ENCODE data around the gene CSKMT. TPM values are rescaled to one million over a fixed set of nuclear protein-coding genes. Genes with fewer than 3 reads are reported as not detected.
"Not testable (repeated sequence)": the region's sequence is repeated elsewhere in the genome, so short reads cannot be mapped to it uniquely, and the experiment has no call there.

Gene CSKMT, protein sequence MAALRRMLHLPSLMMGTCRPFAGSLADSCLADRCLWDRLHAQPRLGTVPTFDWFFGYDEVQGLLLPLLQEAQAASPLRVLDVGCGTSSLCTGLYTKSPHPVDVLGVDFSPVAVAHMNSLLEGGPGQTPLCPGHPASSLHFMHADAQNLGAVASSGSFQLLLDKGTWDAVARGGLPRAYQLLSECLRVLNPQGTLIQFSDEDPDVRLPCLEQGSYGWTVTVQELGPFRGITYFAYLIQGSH
- total RNA-seq (2014; rRNA removed; shearing (Covaris generic)) = 24.5 and 25.2 TPM in 2 replicates

DNA sequence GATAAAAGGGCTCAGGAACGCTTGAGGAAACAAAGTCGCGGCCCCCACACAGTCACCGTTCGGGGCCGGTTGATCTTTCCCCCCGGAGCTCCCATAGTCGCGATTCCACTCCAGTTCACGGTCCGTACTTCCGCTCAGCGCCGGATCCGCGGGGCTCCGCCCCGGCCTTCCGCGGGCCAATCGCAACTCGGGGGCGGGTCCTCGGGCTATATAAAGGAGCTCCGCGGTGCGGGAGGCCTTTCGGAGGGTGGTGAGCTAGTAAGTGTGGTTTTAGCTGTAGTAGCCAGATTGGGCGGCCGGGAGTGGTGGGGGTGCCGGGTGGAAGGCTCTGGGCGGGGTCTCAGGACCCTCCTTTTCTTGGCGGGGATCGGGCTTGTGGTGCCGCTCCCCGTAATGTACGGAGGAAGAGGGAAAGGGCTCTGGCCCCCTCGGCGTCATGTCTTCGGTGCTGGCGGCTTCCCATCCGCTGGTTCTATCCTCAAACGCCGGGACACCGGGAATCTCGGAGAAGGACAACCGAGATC lies at the start of gene CSKMT, which contains the start of gene C11orf98:
CSKMT (plus strand) TSS at position 238 of the 524 bp plus-strand sequence. CDS start 568 bp downstream, outside the sequence.
C11orf98 (minus strand) TSS at position 136 of the 524 bp plus-strand sequence; CDS start at position 95, 41 bp downstream.
- peak; percentile 95 for DNase-seq (ENCODE audit: low spot score)

DNA sequence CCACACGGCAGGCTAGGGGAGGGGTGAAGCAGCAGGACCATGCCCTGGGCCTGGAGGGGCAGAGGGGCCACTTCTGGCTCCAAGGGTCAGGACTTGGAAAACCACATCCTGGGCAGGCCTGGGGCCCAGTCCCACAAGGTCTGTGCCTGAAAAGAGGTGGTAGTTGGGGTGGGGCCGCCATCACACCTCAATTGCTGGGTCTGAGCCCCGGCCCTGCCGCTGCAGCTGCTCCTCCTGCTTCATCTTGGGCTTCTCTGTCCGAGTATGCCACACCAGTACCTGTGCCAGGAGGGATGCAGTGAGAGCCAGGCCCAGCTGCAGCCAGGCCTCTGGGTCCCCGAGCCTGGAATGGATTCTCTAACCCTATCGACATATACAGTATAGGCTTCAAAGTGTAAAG lies 49.6 kb upstream of the CSKMT start:
- no peak for DNase-seq (ENCODE audit: low spot score)

DNA sequence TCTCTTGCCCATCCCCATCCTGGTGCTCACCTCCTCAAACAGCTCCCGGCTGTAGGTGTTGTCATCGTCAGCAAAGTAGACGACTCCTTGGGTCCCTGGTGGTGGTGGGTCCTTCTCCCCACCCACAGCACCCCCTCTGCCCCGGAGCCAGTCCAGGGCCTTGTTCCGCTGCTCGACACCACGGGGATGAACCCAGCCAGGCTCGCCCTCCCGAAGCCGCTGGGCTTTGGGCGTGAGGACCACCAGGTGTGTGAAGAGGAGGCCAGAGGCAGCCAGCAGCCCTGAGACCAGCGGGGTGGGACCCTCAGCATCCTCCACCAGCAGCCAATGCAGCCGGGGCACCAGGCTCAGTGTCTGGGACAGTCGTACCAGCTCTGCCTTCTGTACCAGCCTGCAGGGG lies 48.2 kb upstream of the CSKMT start:
- DNase-seq (ENCODE audit: low spot score) = not testable (repeated sequence)

DNA sequence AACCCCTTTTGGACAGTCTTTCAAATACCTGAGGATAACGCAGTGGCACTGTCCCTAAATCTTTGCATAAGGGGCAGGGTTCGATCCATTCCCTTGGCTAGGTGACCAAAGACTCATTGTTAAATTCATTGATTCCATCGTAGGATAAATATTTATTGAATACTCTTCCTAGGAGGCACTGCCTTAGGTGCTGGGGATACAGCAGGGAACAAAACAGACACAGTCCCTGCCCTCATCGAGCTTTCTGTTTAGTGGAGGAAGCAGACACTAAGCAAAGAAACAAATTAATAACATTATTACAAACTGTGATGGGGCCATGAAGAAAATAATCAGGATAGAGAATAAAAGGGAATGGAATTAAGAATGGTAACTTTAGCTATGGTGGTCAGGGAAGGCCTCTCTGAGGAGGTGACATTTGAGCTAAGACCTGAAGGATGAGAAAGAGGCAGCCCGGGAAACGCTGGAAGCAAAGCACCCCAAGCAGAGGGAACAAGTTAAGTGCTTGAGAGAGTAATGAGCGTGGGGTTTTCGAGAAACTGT lies 44.0 kb upstream of the CSKMT start:
- DNase-seq (ENCODE audit: low spot score) = no peak

DNA sequence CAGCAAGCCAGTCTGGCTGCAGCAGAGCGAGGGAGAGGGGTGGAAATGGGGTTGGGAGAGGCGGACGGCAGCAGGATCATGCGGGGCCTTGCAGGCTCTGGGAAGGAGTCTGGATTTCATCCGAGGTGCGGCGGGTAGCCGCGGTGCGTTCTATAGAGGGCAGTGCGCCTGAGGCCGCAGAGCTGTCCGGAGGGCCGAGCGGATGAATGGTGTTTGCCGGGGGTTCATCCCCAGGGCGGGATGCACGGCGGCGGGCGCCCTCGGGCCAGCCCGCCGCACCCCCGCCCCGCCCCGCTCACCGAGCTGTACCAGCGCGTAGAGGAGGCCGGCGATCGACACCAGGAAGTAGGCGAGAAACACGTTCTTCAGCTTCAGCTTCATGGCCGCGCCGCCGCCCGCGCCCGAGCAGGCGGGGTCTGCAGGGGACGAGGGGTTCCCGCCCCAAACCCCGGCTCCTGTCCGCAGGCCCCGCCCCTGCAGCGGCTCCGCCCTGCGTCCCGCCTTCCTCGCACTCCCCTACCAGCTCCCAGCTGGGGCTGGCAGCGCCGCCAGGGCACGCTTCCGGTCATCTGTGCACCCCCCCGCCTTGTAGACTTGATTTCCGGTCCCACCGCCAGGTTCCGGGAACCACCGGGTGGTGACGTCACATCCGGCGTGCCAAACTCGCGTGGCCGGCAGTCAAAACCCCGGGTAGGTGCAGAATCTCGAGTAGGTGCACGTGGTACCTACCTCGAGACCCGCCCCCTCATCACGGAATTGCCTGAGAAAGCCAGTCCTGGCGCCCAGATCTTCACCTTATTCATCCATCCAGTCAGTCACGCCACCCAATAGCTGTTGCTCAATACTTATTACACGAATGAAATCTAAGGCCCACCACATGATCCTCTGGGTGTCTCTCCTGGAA lies 43.3 kb upstream of the CSKMT start, which contains the start of gene B3GAT3:
B3GAT3 (minus strand) TSS at position 420 of the 904 bp plus-strand sequence; CDS start at position 381, 39 bp downstream.
- peak; percentile 100 for DNase-seq (ENCODE audit: low spot score)

DNA sequence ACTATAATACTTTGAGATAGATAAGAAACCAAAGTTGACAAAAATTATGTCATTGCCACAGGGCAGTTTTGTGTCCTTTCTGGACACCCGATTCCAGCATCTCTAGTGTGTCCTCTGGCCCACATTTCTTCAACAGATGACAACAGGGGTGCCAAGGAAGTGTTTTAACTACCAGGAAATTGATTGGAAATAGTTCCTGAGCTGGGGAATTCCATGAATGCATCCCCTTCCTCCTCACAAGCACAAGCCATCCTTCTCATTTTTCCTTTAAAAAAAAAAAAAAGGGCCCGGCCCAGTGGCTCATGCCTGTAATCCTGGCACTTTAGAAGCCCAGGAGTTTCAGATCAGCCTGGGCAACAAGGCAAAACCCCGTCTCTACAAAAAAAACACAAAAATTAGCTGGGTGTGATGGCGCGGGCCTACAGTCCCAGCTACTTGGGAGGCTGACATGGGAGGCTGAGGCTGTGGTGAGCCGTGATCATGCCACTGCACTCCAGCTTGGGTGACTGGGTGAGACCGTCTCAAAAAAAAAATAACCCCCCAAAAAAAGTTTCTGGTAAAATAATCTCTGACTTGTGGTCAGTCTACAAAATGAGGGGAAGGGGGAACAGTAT lies 42.5 kb upstream of the CSKMT start:
- no peak for DNase-seq (ENCODE audit: low spot score)

DNA sequence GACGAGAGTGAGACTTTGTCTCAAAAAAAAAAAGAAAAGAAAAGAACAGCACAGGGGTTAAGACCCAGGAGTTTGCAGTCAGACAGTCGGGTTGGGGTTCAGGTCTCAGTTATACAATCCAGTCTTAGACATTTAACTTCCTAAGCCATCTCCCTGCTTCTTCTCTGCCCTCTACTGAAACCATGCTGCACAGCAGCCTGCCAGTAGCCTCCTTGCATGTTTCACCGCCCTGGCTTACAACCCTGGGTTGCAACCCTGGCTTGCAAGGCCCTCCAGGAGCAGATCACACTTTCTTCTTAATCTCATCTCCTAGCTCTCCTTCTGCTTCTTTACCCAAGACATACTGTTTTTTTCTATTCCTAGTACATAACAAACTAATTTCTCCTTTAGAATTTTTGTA lies 37.4 kb upstream of the CSKMT start:
- DNase-seq (ENCODE audit: low spot score) = peak; percentile 32

DNA sequence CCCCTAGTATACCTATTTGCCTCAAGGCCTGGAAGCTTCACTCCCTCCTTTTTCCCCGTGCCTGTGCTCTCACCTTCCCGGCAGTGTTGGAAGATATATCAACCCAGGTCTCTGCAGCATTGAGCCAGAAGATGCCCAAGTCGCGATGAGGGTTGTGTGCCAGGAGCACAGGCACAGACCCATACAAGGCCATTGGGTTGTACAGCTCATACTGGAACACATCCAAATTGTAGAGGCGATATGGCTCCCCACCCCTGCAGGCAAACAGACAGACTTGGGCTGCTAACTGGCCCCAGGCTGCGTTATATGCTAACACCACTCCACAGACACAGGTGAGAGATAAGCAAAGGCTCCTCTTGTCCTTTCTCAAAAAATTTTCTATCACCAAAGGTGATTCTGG lies 32.6 kb upstream of the CSKMT start:
- DNase-seq (ENCODE audit: low spot score) = no peak

DNA sequence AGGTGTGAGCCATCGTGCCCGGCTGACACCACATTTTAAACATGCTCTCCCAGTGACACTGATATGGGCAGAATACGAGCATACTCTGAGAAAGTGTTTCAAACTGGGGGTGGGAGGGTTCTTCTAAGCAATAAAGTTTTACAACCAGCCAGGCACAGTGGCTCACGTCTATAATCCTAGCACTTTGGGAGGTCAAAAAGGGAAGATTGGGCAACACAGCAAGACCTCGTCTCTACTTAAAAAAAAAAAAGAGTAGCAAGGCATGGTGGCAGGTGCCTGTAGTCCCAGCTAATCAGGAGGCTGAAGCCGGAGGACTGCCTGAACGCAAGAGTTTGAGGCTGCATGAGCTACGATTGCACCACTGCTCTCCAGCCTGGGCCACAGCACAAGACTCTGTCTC lies 20.9 kb upstream of the CSKMT start:
- no peak for DNase-seq (ENCODE audit: low spot score)

DNA sequence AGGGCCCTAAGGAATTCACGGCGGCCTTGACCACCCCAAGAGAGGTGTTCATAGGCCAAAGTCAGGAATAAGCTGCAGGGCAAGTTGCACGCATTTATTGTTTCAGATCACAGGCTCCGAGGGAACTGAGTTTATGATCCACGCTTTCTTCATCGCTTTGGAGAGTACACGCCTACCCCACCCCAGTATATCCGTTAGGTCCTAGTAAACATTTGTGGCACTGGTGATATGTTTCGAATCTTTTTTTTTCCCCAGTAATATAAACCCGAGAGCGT lies 19.5 kb upstream of the CSKMT start:
- no peak for DNase-seq (ENCODE audit: low spot score)

DNA sequence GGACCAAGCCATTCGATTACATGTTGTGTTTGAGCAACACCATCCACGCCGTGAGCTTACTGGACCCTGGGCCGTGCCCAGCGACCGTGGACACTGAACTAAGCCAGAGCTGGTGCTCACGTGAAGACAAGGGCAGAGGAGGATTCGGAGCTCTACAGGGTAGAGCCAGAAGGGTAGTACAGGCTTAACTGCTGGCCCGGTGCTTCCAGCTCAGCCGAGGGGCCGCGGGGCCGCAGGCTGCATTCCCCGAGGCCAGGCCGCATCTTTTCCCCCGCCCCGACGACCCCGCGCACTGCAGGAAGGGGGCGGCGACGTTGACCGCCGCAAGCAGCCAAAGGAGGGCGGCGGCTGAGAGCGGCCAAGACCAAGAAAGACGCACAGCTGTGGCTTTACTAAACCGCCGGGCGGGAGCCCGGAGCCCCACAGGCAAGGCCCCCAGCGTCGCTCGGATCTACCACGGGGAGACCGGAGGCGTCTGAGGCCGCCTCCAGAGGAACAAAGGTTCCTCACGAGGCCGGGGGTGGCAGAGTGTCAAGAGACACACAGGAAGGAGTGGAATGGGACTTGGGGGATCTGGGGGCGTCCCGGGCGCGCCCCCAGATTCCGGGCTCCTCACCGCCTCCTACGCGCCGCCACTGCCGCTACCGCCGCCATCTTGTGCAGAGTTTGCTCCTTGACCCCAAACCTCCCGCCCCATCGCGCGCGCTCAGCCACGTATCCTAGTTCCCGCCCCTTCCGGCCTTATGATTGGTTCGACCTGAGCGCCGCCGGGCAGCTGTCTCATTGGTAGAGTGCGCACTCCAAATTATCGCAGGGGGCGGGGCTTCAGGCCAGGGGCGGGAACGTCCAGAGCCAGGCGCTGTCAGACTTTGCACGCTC lies 18.9 kb upstream of the CSKMT start, which contains the start of gene GANAB:
GANAB (minus strand) TSS at position 668 of the 879 bp plus-strand sequence; CDS start at position 654, 14 bp downstream.
- DNase-seq (ENCODE audit: low spot score) = peak; percentile 100

DNA sequence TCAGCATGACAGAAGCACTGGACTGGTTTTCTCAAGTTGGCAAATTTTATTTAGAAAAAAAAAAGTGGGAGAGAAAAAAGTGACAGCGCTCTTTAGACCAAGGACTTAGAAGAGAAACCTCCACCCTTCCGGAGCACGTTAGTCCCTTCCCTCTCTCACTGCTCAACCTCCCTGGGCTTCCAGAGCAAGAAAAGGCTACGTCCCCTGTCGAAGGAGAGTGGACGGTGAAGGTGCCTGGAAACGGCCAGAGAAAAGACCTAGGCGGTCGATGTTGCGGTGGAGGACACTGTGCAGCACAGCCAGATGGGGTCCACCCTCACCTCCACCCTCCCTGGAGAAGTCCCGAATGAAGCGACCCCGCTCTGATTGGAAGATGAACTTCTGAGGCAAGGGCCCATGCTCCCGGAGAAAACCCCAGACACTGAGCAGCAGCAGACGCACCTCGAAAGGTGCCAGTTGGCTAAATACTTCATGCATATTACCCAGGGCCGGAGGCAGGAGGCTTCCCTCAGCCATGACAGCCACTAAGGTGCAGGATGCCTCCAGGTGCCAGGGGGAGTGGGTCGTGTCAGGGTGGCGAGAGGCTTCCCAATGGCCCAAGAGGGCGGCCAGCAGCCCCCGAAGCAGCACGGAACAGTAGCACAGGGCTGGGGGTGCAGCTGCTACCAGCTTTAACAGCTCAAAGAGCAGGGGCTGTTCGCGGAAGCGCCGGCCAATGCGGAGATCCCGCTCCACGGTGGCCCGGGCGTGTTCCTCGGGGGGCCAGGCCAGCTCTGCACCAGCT lies 18.1 kb upstream of the CSKMT start:
- no peak for DNase-seq (ENCODE audit: low spot score)

DNA sequence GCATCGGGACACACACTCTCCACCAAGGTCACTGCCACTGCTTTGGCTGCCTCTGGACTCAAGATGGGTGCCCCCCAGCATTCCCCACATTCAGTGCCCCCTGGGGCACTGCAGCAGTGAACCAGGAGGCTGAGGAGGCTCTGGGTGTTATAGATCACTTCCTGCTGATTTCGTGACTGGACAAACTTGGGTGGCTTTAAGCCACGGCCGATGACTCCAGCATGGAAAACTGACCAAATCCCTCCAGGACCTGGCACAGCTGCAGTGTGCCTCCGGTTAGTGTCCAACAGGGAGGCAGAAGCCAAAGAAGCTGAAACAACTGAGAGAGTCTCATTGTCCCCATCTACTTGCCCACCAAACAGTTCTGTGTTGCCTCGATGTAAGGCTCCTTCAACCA lies 17.5 kb upstream of the CSKMT start:
- DNase-seq (ENCODE audit: low spot score) = no peak

DNA sequence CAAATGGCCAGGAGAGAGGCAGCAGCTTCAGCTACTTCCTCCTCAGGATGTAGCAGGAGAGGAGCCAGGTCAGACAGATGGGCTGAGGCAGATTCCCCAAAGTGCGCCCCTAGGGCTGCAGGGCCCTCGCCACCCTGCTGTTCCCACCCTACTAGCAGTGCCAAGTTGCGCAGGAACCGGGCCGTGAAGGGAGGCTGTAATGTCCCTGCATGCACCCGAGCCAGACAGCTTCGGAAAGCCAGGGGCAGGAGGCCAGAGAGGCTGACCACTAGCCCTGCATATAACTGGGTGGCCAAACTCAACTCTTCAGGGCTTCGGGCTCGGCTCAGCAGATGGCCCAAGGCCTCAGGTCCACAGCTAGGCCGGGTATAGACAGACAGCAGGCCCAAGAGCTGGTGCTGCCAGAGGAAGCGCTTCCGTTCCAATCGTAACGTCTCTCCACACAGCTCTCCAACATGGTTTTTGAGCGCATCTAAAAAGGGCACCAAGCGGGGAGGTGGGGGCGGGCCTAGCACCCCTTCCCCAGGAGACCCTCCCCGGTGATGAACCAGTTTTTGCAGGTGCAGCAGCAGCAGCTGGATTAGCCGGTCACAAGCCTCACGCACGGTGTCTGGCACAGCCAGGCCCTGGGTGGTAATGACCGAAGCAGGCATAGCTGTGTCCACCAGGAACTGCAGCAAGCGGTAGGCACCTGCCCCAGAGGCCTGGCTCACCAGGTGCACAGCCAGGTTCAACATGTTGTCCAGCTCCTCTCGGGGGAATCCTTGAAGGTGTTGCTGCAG lies 16.7 kb upstream of the CSKMT start:
- no peak for DNase-seq (ENCODE audit: low spot score)

DNA sequence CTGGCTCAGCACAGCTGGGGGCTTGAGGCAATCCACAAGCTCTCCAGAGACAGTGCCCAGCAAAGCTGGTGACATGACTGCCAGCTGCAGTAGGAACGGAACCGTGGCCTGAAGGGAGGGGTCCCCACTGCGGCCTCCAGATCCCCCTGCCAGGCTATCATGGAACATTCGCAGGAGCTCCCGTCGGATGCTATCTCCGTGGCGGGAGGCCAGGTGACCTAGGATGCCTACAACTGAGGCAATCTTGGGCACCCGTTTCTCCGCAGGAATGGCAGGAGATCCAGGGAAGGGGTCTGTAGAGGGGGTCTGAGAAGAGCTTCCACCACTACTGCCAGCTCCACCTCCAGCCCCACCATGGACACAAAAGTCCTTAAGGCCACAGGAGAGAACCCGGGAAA lies 16.1 kb upstream of the CSKMT start:
- DNase-seq (ENCODE audit: low spot score) = no peak

DNA sequence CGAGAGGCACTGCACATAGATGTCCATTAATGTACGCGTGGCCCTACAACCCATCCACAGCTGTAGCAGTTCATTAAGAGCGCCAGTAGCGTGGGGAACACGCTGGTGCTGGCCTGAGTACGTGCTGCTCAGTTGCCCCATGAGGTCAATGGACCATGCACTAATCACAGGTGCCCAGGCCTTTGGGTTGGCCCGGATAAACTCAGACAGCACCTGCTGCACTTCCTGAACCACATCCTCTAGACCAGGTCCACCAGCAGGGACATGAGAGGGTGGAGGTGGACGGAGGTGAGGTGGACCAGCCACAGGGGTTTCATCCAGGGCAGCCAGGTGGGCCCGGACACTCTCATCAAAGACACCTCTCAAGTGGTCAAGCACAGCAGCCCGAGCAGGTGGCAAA lies 15.6 kb upstream of the CSKMT start:
- DNase-seq (ENCODE audit: low spot score) = no peak

DNA sequence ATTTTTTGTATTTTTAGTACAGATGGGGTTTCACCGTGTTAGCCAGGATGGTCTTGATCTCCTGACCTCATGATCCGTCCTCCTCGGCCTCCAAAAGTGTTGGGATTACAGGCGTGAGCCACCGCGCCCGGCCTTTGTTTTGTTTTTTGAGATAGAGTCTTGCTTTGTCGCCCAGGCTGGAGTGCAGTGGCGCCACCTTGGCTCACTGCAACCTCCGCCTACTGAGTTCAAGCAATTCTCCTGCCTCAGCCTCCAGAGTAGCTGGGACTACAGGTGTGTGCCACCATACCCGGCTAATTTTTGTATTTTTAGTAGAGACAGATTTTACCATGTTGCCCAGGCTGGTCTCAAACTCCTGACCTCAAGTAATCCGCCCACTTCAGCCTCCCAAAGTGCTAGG lies 14.8 kb upstream of the CSKMT start:
- DNase-seq (ENCODE audit: low spot score) = not testable (repeated sequence)

DNA sequence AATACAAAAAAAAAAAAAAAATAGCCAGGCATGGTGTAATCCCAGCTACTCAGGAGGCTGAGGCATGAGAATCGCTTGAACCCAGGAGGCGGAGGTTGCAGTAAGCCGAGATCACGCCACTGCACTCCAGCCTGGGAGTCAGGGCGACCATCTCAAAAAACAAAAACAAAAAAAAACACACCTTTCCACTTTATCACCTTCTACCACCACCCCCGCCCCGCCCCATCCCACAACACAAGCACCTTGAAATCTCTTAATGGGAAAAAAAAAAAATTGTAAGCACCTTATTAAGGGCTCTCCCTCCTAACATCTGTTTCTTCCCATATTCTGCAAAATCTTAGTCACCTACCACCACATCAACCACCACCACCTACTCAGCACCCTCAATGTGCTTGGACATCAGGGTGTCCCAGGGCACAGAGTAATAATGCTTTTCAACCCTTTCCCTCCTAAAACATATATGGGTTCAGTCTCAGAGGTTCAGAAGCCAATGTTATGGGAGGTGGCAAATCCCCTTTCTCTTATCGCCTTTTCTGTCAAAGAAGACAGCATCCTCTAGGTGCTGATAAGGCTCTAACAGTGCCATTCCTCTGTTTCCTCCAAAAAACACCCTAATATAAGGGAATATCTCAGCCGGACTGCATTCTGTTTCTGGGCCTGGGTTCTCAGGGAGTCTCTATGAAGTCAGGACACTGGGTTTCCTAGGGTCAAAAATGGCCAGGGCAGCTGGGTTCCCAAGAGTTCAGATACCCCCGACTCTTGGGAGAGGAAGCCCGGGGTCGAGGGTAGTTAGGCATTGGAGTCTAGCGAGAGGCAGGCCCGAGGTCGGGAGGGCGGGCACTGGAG lies 12.7 kb upstream of the CSKMT start:
- DNase-seq (ENCODE audit: low spot score) = peak; percentile 25
